Kidney (tissue), 14 donors: ENCODE measurements around the gene SBK3. TPM values are rescaled to one million over a fixed set of nuclear protein-coding genes. Genes with fewer than 3 reads are reported as not detected.

Experiments used
- DNase-seq, 5 donors: peaks; one replicate each; pipeline ENCODE4 v3.0.0-alpha.2; 2013 to 2020
- FAIRE-seq: peaks from 2 replicates; lab custom pipeline; 2012; peaks lifted over from hg19 to GRCh38; lab: Jason Lieb, UNC
- H3K27ac ChIP-seq, 2 donors: one replicate each; pipeline ENCODE4 v1.7.0; 2013; ENCODE audit warnings: low read depth in 2 of 2, low read length in 2 of 2, inconsistent platforms in 1 of 2
- H3K27me3 ChIP-seq: one replicate; pipeline ENCODE4 v1.7.1; 2013; ENCODE audit warnings: low read length, inconsistent platforms; ENCODE audit not compliant: control insufficient read depth, insufficient read depth
- H3K36me3 ChIP-seq, 3 donors: one replicate each; pipeline versions ENCODE4 v1.7.0 to v1.7.1; 2013; ENCODE audit warnings: low read length in 3 of 3, control low read depth in 1 of 3, inconsistent platforms in 1 of 3; ENCODE audit not compliant: insufficient read depth in 3 of 3, control insufficient read depth in 2 of 3
- H3K4me1 ChIP-seq, 3 donors: one replicate each; pipeline versions ENCODE4 v1.7.0 to v1.7.1; 2013; ENCODE audit warnings: low read length in 3 of 3, inconsistent platforms in 1 of 3, low read depth in 1 of 3; ENCODE audit not compliant: control insufficient read depth in 2 of 3, insufficient read depth in 2 of 3
- H3K4me3 ChIP-seq, 3 donors: one replicate each; pipeline versions ENCODE4 v1.7.0 to v1.8.1; 2013; ENCODE audit warnings: low read length in 3 of 3, control low read depth in 1 of 3, inconsistent platforms in 1 of 3
- H3K9ac ChIP-seq, 3 donors: one replicate each; pipeline versions ENCODE4 v1.7.0 to v1.7.1; 2013; ENCODE audit warnings: low read length in 3 of 3, control low read depth in 1 of 3, inconsistent platforms in 1 of 3
- H3K9me3 ChIP-seq, 3 donors: one replicate each; pipeline versions ENCODE4 v1.7.0 to v1.7.1; 2013; ENCODE audit warnings: low read length in 3 of 3, control low read depth in 1 of 3, inconsistent platforms in 1 of 3; ENCODE audit not compliant: control insufficient read depth in 2 of 3, insufficient read depth in 1 of 3
- intact Hi-C: fragments of 100-400 bp; cut with DNase I; formaldehyde crosslinking; loops from one replicate; pipeline ENCODE4 v1.11.1; 2022
- polyA plus RNA-seq: library from polyadenylated mRNA; stranded (reverse); fragments of 350-450 nt; fragmentation: Illumina TruSeq; extraction: RNeasy Lipid Tissue Mini Kit (QIAGEN cat#74804); gene quantifications from one replicate; pipeline ENCODE4 v1.2.3, GENCODE V29; 2014; ENCODE audit warnings: low read depth, low replicate concordance; ENCODE audit not compliant: insufficient read depth
- total RNA-seq: library from RNA; stranded (reverse); fragmentation: NEBNext Ultra II Directional; extraction: Animal tissue kit (Norgen Biotek cat#: 25700); gene quantifications from one replicate; pipeline ENCODE4 v1.2.1, GENCODE V29; 2021
- TF ChIP-seq, protein P1 (sequence below): IDR thresholded peaks from 3 replicates; pipeline ENCODE4 v1.5.1; 2012; ENCODE audit warnings: mild to moderate bottlenecking, moderate library complexity, borderline replicate concordance; ENCODE audit not compliant: insufficient read depth; ENCODE audit errors: extremely low read depth
- donor health status: control.
- donor health status: control.
- donor health status: control.
- donor health status: control.
- donor health status: control.
- donor health status: DM: yes; HTN: yes; CAD: no.
- donor health status: Normal renal cell carcinoma (clear cell type).

Gene SBK3
- total and polyA plus RNA-seq, 2 donors from 2014 or later, result 0.66 TPM; not detected in 1

DNA sequence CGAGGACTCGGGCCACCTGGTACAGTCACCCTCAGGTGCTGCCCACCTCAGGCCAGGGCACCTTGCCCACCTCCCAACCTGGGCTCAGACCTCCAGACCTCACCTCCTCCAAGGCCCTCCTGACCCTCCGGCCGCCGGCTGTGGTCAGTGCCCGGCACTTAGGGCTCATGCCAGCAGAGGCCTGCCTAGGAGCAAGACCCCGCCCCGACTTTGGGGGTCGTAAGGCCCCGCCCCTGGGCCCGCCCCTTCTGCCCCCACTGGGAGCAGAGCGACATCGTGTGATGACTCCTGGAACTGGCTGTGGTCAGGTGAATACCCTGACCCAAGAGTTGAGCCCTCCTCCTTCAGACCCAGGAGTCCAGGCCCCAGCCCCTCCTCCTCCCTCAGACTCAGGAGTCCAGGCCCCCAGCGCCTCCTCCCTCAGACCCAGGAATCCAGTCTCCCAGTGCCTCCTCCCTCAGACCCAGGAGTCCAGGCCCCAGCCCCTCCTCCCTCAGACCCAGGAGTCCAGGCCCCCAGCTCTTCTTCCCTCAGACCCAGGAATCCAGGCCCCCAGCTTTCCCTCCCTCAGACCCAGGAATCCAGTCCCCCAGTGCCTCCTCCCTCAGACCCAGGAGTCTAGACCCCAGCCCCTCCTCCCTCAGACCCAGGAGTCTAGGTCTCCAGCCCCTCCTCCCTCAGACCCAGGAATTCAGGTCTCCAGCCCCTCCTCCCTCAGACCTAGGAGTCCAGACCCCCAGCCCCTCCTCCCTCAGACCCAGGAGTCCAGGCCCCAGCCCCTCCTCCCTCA is 8.2 kb downstream of the SBK3 start, which contains the start of gene SBK2:
TSS of gene SBK2 (minus strand) at position 183 of the 790 bp plus-strand sequence. CDS start 839 bp downstream, outside the sequence.
- Histone ChIP-seq H3K4me3 (no peak within 1 kb of the TSS), H3K36me3 (no peaks in the 10 kb centered on the region), H3K27ac (no peak within 1 kb of the TSS), H3K27me3 (no peaks in the 10 kb centered on the region), H3K9me3 (no peaks in the 10 kb centered on the region), H3K4me1 (no peaks in the 10 kb centered on the region), H3K9ac (no peak within 1 kb of the TSS)
- no peak for FAIRE-seq
- TF ChIP-seq, protein P1, sequence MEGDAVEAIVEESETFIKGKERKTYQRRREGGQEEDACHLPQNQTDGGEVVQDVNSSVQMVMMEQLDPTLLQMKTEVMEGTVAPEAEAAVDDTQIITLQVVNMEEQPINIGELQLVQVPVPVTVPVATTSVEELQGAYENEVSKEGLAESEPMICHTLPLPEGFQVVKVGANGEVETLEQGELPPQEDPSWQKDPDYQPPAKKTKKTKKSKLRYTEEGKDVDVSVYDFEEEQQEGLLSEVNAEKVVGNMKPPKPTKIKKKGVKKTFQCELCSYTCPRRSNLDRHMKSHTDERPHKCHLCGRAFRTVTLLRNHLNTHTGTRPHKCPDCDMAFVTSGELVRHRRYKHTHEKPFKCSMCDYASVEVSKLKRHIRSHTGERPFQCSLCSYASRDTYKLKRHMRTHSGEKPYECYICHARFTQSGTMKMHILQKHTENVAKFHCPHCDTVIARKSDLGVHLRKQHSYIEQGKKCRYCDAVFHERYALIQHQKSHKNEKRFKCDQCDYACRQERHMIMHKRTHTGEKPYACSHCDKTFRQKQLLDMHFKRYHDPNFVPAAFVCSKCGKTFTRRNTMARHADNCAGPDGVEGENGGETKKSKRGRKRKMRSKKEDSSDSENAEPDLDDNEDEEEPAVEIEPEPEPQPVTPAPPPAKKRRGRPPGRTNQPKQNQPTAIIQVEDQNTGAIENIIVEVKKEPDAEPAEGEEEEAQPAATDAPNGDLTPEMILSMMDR, result no peak
- intact Hi-C loops, result no loop called here
- peak in 4 of 5 donors; percentile 64 to 92 (median 75) for DNase-seq

DNA sequence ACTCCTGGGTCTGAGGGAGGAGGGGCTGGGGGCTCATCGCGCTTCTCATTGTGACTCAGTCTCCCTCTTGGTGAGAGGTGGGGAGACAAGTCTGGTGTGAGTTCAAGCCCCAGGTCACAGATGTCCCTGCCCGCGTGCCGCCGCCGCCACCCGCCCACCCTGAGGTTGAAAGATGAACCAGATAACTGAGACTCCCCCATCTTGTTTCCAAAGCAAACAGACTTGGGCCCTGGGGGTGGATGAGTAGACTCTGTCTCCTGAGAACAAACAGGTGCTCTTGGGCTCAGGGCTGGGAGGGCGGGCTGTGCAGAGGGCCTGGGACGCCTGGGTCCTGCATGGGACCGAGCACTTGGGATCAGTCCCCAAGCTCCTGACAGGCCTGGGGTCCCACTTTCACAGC is 9.0 kb downstream of the SBK3 start:
- Histone ChIP-seq H3K9me3 (no peaks in the 10 kb centered on the region), H3K4me1 (no peaks in the 10 kb centered on the region), H3K27ac (no peak overlapping the region), H3K27me3 (no peaks in the 10 kb centered on the region), H3K36me3 (no peaks in the 10 kb centered on the region), H3K9ac (no peak overlapping the region), H3K4me3 (no peak overlapping the region)
- FAIRE-seq (no peak), DNase-seq (peak in 4 of 5 donors; percentile 52 to 79 (median 70))
- TF ChIP-seq, protein P1, result no peak
- intact Hi-C loops, result no loop called here

DNA sequence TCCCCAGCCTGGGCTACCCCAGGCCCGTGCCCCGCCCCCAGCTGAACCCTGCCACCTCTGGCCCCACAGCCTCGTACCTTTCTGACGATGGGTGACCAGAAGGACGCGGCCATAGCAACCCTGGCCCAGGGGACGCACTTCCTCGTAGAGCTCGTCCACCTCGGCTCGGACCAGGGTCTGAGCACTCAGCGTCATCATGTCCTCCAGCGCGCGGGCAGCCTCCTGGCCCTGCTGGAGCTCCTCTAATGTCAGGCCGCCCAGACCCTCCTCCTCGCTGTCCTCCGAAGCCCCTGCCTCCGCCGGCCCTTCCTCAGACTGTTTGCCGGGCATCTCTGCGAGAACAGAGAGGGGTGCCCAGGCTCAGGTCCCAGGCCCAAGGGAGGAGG is 9.4 kb downstream of the SBK3 start:
- H3K4me1 ChIP-seq, result no peaks in the 10 kb centered on the region
- H3K27me3 ChIP-seq, result no peaks in the 10 kb centered on the region
- FAIRE-seq, result no peak
- no peak overlapping the region for H3K9ac ChIP-seq
- DNase-seq, result peak in 2 of 5 donors; percentile 27 to 31
- intact Hi-C loops, result no loop called here
- no peaks in the 10 kb centered on the region for H3K9me3 ChIP-seq
- no peaks in the 10 kb centered on the region for H3K36me3 ChIP-seq
- TF ChIP-seq, protein P1, result no peak
- H3K4me3 ChIP-seq, result no peak overlapping the region
- no peak overlapping the region for H3K27ac ChIP-seq
